Ectodermal cell (in vitro differentiated cells): ENCODE results near the gene ZIC1.

Source experiments
- H3K27ac ChIP-seq: 2 replicates; pipeline ENCODE4 v1.7.0; 2013; ENCODE audit warnings: mild to moderate bottlenecking, low read depth, low read length; ENCODE audit not compliant: insufficient read depth, poor library complexity, severe bottlenecking
- H3K27me3 ChIP-seq: 2 replicates; pipeline ENCODE4 v1.7.0; 2013; ENCODE audit warnings: mild to moderate bottlenecking, low read length; ENCODE audit not compliant: insufficient read depth, control insufficient read depth, poor library complexity, severe bottlenecking
- H3K36me3 ChIP-seq: one replicate; pipeline ENCODE4 v1.7.0; 2013; ENCODE audit warnings: low read length; ENCODE audit not compliant: control insufficient read depth, insufficient read depth
- H3K4me1 ChIP-seq: one replicate; pipeline ENCODE4 v1.7.0; 2013; ENCODE audit warnings: low read length; ENCODE audit not compliant: control insufficient read depth, insufficient read depth
- H3K4me3 ChIP-seq: 2 replicates; pipeline ENCODE4 v1.7.0; 2013; ENCODE audit warnings: low read depth, low read length, control low read depth; ENCODE audit not compliant: insufficient read depth
- H3K9me3 ChIP-seq: 2 replicates; pipeline ENCODE4 v1.7.0; 2013; ENCODE audit warnings: mild to moderate bottlenecking, low read length, moderate library complexity; ENCODE audit not compliant: control insufficient read depth
- WGBS, 2 experiments: methylation state at CpG; one replicate each; pipeline ENCODE4 v1.1.7; 2013; ENCODE audit warnings: missing lambda C conversion rate in 2 of 2; 5-methylcytosine and 5-hydroxymethylcytosine counted together

Gene ZIC1

DNA sequence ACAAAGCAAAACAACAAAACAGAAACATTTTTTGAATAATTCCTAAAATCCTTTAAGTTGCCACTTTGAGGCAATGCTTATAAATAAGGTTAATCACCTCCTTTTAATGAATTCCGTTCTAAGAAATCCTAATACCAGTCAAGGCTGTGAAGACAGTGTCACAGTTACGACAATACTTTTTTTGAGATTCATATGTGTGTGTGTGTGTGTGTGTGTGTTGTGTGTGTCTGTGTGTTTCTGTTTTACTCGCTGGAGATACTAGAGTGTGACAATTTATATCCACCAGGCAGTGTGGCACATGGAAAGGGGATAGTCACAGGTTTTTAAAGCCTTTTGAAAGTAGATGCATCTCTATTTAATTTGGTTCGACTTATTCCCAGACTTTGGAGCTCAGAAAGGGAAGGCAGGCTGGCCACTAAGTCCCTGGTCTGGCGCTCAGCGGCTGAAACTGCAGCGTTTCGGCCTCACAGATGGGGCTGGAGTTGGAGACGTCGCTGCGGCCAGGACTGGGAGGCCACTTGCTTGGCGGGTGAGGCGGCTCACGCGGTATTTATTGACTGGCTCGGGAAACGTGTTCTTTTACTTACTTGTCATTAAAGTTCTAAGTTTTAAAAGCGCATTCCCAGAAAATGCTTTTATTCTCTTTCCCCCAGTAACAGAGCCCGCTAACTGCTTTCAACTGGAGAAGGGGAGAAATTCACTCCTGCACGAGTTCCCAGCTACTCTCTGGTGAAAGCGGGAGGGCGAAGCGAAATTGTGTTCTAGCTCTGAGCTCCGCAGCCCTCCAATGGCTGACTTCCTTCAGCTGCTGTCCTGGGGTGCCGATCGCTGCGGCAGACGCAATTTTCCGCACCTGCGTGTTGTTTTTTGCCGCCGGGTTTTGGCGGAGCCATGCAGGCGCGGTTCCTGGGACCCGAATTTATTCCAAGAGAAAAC is 13.7 kb downstream of the ZIC1 start:
- peaks cover 96% of the 10 kb centered on the region for H3K27me3 ChIP-seq
- no peaks in the 10 kb centered on the region for H3K36me3 ChIP-seq
- H3K4me3 ChIP-seq = peak overlapping the region; percentile 16
- 0 to 2% methylated on average over 36 of the region's 36 CpGs for WGBS, 2 experiments
- no peaks in the 10 kb centered on the region for H3K9me3 ChIP-seq
- peaks cover 30% of the 10 kb centered on the region for H3K4me1 ChIP-seq
- H3K27ac ChIP-seq = peak overlapping the region; percentile 38

DNA sequence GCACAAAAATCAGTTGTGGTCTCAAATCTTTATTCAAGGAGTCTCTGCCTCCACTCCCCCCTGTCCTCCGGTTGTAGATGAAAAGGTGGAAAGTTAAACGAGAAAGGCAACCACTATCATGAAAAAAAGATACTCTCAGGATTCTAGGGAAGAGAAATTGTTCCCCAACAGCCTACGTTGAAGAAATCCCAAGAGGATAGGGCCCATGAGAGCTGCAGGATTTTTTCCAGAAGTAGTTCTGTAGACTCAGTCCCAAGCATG is 14.3 kb downstream of the ZIC1 start:
- Histone ChIP-seq H3K4me3 (peak overlapping the region; percentile 16), H3K36me3 (no peaks in the 10 kb centered on the region), H3K27ac (no peak overlapping the region), H3K4me1 (peaks cover 30% of the 10 kb centered on the region), H3K9me3 (no peaks in the 10 kb centered on the region), H3K27me3 (peaks cover 90% of the 10 kb centered on the region)
- WGBS, 2 experiments = 0 to 3% methylated on average over 2 to 3 of the region's 3 CpGs

DNA sequence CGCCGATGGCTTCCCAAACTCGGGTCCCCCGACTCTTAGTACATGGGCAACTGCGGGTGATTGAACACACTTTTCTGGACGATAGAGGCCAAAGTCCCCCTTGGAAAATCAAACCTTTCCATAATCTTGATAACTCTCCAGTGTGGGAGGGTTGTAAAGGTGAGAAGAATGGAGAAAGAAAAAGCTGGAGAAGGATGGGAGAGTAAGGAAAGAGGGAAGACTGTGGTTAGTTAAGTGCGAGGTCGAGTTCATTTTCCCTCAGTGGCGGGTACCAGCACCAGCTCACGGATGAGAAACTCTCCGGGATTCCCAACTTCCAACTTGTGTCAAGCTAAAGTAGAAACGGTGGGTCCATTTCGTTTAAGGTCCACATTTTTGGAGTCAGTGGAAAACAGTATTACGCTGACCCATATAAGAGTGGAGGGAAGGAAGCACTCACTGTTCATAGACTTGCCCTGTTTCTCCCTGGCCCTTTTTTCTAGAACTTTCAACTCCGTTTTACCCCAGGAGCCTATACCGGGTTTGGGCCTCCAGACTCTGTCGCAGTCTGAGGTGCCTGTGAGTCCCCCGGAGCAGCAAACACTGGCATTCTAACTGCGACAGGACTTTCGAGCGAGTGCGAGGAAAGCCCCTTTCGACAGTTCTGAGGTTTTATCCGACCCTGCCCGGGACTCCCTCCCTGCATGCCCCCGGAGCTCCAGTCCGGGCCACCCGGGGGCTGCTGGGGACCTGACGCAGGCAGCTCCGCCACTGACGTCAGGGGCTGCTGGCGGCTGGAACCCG is 14.8 kb downstream of the ZIC1 start:
- WGBS, 2 experiments = 1 to 2% methylated on average over 33 of the region's 33 CpGs
- Histone ChIP-seq H3K4me1 (peaks cover 29% of the 10 kb centered on the region), H3K27me3 (peaks cover 87% of the 10 kb centered on the region), H3K9me3 (no peaks in the 10 kb centered on the region), H3K27ac (no peak overlapping the region), H3K4me3 (peak overlapping the region; percentile 18), H3K36me3 (no peaks in the 10 kb centered on the region)

- Histone ChIP-seq H3K4me3 (peak overlapping the region; percentile 18), H3K27me3 (peaks cover 80% of the 10 kb centered on the region), H3K27ac (no peak overlapping the region), H3K9me3 (no peaks in the 10 kb centered on the region), H3K36me3 (no peaks in the 10 kb centered on the region), H3K4me1 (peaks cover 21% of the 10 kb centered on the region)
- WGBS, 2 experiments = 7 to 11% methylated on average over 10 to 12 of the region's 14 CpGs
Measured at GRCh38 chr3:147424581-147425387, 15.6 kb downstream of the ZIC1 start.

DNA sequence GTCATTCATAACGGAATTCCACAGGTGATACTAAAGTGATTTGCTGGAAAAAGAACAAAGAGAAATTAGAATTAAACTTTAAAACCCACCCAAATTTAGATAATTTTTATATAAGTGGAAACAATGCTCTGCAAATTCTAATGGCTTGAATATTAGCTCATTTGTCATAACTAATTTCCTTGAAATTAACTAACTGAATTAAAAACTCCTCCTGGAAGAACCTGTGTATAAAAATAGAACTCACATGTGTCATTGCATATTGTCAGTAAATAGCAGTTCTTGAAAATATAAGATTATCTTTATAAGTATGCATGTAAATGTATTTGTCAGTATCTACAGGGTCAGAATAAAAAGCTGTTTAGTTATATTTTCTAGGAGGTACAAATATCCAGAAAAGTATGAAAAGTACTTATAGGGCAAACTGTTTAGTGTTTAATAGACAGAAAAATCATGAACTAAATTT is 16.3 kb downstream of the ZIC1 start:
- Histone ChIP-seq H3K27me3 (peaks cover 74% of the 10 kb centered on the region), H3K4me1 (peaks cover 15% of the 10 kb centered on the region), H3K27ac (no peak overlapping the region), H3K9me3 (no peaks in the 10 kb centered on the region), H3K4me3 (no peak overlapping the region), H3K36me3 (no peaks in the 10 kb centered on the region)
- 0 to 14% methylated on average over 1 of the region's 1 CpG for WGBS, 2 experiments

DNA sequence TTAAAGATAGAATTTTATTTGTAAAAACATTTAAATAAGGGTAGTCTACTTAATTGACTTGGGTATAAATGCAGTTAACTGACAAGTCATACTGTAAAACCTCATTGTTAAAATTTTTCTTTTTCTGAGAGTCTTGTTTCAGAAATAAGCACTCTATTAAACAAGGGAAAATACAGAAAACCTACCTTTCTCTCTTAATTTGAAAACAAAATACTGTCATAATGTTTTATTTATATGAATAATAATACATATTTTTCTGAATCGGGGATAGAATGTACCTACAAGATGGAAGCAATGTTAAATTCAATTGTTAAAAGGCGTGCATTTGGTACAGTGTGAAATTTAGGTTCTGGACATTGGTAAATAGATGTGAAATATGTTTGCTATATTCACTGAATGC is 17.8 kb downstream of the ZIC1 start:
- Histone ChIP-seq H3K4me3 (no peak overlapping the region), H3K27ac (no peak overlapping the region), H3K36me3 (no peaks in the 10 kb centered on the region), H3K4me1 (peaks cover 10% of the 10 kb centered on the region), H3K27me3 (peaks cover 59% of the 10 kb centered on the region), H3K9me3 (no peaks in the 10 kb centered on the region)
- WGBS, 2 experiments = 73 to 100% methylated on average over 1 to 2 of the region's 2 CpGs

GRCh38 chr3:147427746-147428145 is 18.6 kb downstream of the ZIC1 start:
- 85 to 89% methylated on average over 3 of the region's 3 CpGs for WGBS, 2 experiments
- peaks cover 10% of the 10 kb centered on the region for H3K4me1 ChIP-seq

GRCh38 chr3:147428326-147428725 is 19.2 kb downstream of the ZIC1 start:
- H3K27me3 ChIP-seq = peaks cover 45% of the 10 kb centered on the region
- 77% methylated on average over 1 of the region's 1 CpG; no CpG with 5 or more reads in 1 of the 2 experiments for WGBS, 2 experiments

More at GRCh38 chr3:147427746-147428145, 18.6 kb downstream of the ZIC1 start:
- Histone ChIP-seq H3K4me3 (no peak overlapping the region), H3K27me3 (peaks cover 51% of the 10 kb centered on the region), H3K9me3 (no peaks in the 10 kb centered on the region), H3K27ac (no peak overlapping the region), H3K36me3 (no peaks in the 10 kb centered on the region)

DNA sequence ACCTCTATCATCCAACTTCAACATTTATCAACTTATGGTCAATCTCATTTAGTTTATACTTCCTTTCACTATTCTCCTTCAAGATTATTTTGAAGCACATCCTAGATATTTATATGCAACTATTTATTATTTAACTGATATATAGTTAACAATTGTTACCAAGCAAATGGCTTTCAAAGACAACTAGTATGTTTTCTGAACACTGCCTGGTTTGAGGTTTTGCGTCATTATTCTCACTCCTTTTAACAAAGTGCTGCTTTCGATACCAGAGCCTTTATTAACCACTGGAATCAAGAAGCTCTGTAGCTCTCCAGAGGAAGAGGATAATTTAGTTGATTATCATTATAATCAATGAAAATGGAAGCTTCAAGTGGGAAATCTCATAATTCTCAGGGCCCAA is 19.6 kb downstream of the ZIC1 start:
- WGBS, 2 experiments = 89 to 94% methylated on average over 2 of the region's 2 CpGs
- no peak overlapping the region for H3K27ac ChIP-seq
- H3K36me3 ChIP-seq = no peaks in the 10 kb centered on the region
- peaks cover 10% of the 10 kb centered on the region for H3K4me1 ChIP-seq
- no peaks in the 10 kb centered on the region for H3K9me3 ChIP-seq
- peaks cover 41% of the 10 kb centered on the region for H3K27me3 ChIP-seq
- H3K4me3 ChIP-seq = no peak overlapping the region

More at GRCh38 chr3:147428326-147428725, 19.2 kb downstream of the ZIC1 start:
- peaks cover 10% of the 10 kb centered on the region for H3K4me1 ChIP-seq
- H3K9me3 ChIP-seq = no peaks in the 10 kb centered on the region
- H3K36me3 ChIP-seq = no peaks in the 10 kb centered on the region
- H3K27ac ChIP-seq = no peak overlapping the region
- H3K4me3 ChIP-seq = no peak overlapping the region
